Activated naive CD8-positive, alpha-beta T cell (primary cell): ENCODE data around the gene MFSD6L.

Experiments used
- H3K27ac Mint-ChIP-seq: one replicate; pipeline ENCODE4 v1.8.0; 2021; ENCODE audit warnings: mixed read lengths
- H3K27me3 Mint-ChIP-seq: one replicate; pipeline ENCODE4 v1.8.0; 2021; ENCODE audit warnings: mixed read lengths
- H3K36me3 Mint-ChIP-seq: one replicate; pipeline ENCODE4 v1.8.0; 2021; ENCODE audit warnings: mixed read lengths
- H3K4me1 Mint-ChIP-seq: one replicate; pipeline ENCODE4 v1.8.0; 2021; ENCODE audit warnings: low read depth, mixed read lengths
- H3K4me3 Mint-ChIP-seq: one replicate; pipeline ENCODE4 v1.8.0; 2021; ENCODE audit warnings: mild to moderate bottlenecking, mixed read lengths
- H3K9me3 Mint-ChIP-seq: one replicate; pipeline ENCODE4 v1.8.0; 2021; ENCODE audit warnings: low read depth, mixed read lengths

The MFSD6L gene

DNA sequence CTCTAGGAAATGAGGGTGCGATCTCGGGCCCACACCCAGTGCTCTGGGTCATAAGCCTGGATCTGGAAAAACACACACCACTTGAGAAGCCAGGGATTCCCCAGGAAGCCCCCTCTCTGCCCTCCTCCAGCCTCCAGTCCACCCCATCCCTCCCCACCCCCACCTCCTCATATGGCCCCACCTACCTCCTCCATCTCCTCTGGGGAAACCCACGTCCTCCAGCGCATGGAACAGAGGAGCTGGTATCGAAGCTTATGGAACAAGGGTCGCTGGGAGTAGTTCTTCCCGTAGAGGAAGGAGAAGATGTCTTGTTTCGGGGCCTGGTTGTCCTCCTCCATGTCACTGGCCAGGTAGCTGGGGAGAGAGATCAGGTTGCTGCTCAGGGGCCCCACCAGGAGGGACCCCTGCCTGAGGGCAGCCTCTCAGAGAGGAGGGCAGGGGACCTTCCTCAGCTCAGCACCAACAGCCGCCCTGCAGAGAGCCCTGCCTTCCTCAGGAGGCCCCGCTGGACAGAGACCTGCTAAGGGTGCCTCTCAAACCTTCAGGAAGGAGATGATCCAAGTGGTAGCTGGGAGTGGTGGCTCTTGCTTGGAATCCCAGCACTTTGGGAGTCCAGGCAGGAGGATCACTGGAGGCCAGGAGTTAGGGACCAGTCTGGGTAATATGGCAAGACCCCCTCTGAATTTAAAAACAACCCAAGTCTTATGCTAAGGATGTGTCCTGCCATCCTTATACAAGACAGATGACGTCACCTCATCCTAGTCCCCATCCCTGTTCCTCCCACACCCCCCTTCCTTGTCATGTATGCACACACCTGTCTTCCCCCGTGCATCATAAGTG, 45.8 kb downstream of the MFSD6L start:
- Mint-ChIP-seq H3K36me3 (no peaks in the 10 kb centered on the region), H3K27ac (no peak overlapping the region)

DNA sequence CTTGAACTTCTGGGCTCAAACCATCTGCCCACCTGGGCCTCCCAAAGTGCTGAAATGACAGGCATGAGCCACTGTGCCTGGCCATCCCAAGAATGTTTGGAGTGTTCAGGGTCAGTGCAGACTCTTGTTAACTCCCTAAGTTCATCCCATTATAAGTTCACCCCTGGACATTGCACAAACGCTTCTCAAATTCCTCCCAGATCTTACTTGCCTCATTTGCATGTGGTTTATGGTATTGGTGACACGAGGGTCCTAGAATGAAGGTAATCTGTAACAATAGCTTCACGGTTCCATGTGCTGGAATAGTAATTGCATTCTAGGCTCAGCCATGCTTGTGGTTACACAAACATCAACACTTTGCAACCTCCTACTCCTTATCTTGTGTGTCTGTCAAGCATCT, 49.5 kb downstream of the MFSD6L start:
- peaks cover 3% of the 10 kb centered on the region for H3K27me3 Mint-ChIP-seq
- peaks cover 13% of the 10 kb centered on the region for H3K4me1 Mint-ChIP-seq
- no peaks in the 10 kb centered on the region for H3K9me3 Mint-ChIP-seq
- no peak overlapping the region for H3K27ac Mint-ChIP-seq
- H3K36me3 Mint-ChIP-seq: no peaks in the 10 kb centered on the region
- H3K4me3 Mint-ChIP-seq: no peak overlapping the region

More for the DNA sequence above, 45.8 kb downstream of the MFSD6L start:
- no peak overlapping the region for H3K4me3 Mint-ChIP-seq
- peaks cover 2% of the 10 kb centered on the region for H3K4me1 Mint-ChIP-seq
- H3K9me3 Mint-ChIP-seq: no peaks in the 10 kb centered on the region
- peaks cover 8% of the 10 kb centered on the region for H3K27me3 Mint-ChIP-seq

DNA sequence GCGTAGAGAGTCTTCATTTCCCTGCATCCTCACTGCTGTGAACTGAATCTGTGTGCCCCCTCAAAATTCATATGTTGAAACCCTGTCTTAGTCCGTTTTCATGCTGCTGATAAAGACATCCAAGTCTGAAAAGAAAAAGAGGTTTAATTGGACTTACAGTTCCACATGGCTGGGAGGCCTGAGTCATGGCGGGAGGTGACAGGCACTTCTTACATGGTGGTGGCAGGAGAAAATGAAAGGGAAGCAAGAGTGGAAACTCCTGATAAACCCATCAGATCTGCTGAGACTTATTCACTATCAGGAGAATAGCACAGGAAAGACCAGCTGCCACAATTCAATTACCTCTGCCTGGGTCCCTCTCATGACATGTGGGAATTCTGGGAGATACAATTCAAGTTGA, 51.4 kb downstream of the MFSD6L start:
- no peak overlapping the region for H3K4me3 Mint-ChIP-seq
- no peaks in the 10 kb centered on the region for H3K36me3 Mint-ChIP-seq
- H3K9me3 Mint-ChIP-seq: no peaks in the 10 kb centered on the region
- peaks cover 13% of the 10 kb centered on the region for H3K4me1 Mint-ChIP-seq
- no peaks in the 10 kb centered on the region for H3K27me3 Mint-ChIP-seq
- no peak overlapping the region for H3K27ac Mint-ChIP-seq
